SK-N-MC (cell line): ENCODE results near the gene AIPL1.
"Not testable (repeated sequence)": the region's sequence is repeated elsewhere in the genome, so short reads cannot be mapped to it uniquely, and the experiment has no call there.

Source experiments
- DNase-seq: peaks from one replicate; pipeline ENCODE4 v3.0.0-alpha.2; 2011; ENCODE audit warnings: low read depth, low spot score
- H3K27ac ChIP-seq: fragments of 200-600 bp; sonication (generic); 2 replicates; pipeline ENCODE4 v1.5.1; 2016; ENCODE audit warnings: mixed run types
- H3K36me3 ChIP-seq: fragments of 200-600 bp; sonication (generic); 2 replicates; pipeline ENCODE4 v1.6.1; 2017; ENCODE audit warnings: antibody characterized with exemption, low read length, mixed read lengths; ENCODE audit not compliant: insufficient read depth
- H3K4me3 ChIP-seq: fragments of 200-600 bp; sonication (generic); 2 replicates; pipeline ENCODE4 v1.5.1; 2016
- H3K9ac ChIP-seq: fragments of 200-600 bp; sonication (generic); 2 replicates; pipeline ENCODE4 v1.8.0; 2017; ENCODE audit warnings: mixed run types, mixed read lengths; ENCODE audit not compliant: insufficient read length
- H3K9me3 ChIP-seq: fragments of 200-600 bp; sonication (generic); 2 replicates; pipeline ENCODE4 v1.6.1; 2017; ENCODE audit warnings: low read depth, mild to moderate bottlenecking, antibody characterized with exemption, low read length, moderate library complexity, mixed read lengths
- EZH2 ChIP-seq: fragments of 200-600 bp; sonication (generic); IDR thresholded peaks from one replicate; pipeline ENCODE4 v1.6.1; 2017; ENCODE audit warnings: antibody characterized with exemption
- FOXP2 ChIP-seq: optimal IDR thresholded peaks from 2 replicates; pipeline ENCODE3; 2011; ENCODE audit warnings: mild to moderate bottlenecking, moderate library complexity; ENCODE audit not compliant: insufficient read depth; ENCODE audit errors: extremely low read length, control extremely low read depth
- POLR2AphosphoS5 ChIP-seq: IDR thresholded peaks from 2 replicates; pipeline ENCODE4 v1.6.1; 2012; ENCODE audit warnings: mild to moderate bottlenecking, low read depth, low read length, borderline replicate concordance

Gene AIPL1

GRCh38 chr17:6435051-6435450, at the start of gene AIPL1:
Gene AIPL1 (minus strand): TSS chr17:6435121. CDS start chr17:6435104, 17 bp downstream.
- no peak for DNase-seq
- no peak within 1 kb of the TSS for H3K4me3 ChIP-seq
- H3K27ac ChIP-seq: no peak within 1 kb of the TSS
- no peaks in the 10 kb centered on the region for H3K36me3 ChIP-seq
- TF ChIP-seq FOXP2 (no peak), EZH2 (no peak), POLR2AphosphoS5 (no peak)
- no peak within 1 kb of the TSS for H3K9ac ChIP-seq
- no peaks in the 10 kb centered on the region for H3K9me3 ChIP-seq

GRCh38 chr17:6483507-6483906, 48.6 kb upstream of the AIPL1 start:
- no peak overlapping the region for H3K9ac ChIP-seq
- no peak overlapping the region for H3K4me3 ChIP-seq
- TF ChIP-seq FOXP2 (no peak), EZH2 (no peak), POLR2AphosphoS5 (no peak)
- H3K27ac ChIP-seq: no peak overlapping the region
- H3K9me3 ChIP-seq: no peaks in the 10 kb centered on the region
- no peak for DNase-seq
- H3K36me3 ChIP-seq: no peaks in the 10 kb centered on the region

- H3K27ac ChIP-seq, H3K36me3 ChIP-seq, H3K9me3 ChIP-seq, H3K9ac ChIP-seq, DNase-seq, H3K4me3 ChIP-seq: not testable (repeated sequence)
Observed at GRCh38 chr17:6482796-6483195, 47.9 kb upstream of the AIPL1 start.

- Histone ChIP-seq H3K27ac (no peak overlapping the region), H3K9ac (no peak overlapping the region)
- TF ChIP-seq FOXP2: no peak
- TF ChIP-seq EZH2: no peak
- TF ChIP-seq POLR2AphosphoS5: no peak
Observed at GRCh38 chr17:6482105-6482455, 47.2 kb upstream of the AIPL1 start.

DNA sequence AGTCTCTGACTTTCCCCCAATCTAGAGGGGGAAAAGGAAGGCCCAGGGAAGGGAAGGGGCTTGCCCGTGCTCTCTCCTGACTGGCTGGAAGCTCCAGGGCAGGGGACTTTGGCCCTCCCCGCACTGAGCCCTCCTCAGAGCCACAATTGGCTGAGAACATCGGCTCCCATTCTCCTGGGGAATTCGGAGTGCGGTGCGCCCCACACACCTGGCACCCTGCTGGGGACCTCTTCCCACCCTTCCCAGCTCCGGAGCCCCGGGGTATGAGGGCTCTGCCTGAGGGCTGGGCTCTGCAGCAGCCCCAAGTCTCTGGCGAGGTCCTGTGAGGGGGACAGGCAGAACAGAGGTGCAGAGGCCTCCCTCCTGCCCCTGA, 45.4 kb upstream of the AIPL1 start:
- TF ChIP-seq POLR2AphosphoS5 (no peak), FOXP2 (no peak), EZH2 (no peak)
- Histone ChIP-seq H3K9me3 (no peaks in the 10 kb centered on the region), H3K27ac (no peak overlapping the region), H3K9ac (no peak overlapping the region), H3K36me3 (no peaks in the 10 kb centered on the region), H3K4me3 (no peak overlapping the region)
- DNase-seq: no peak

More at GRCh38 chr17:6482105-6482455, 47.2 kb upstream of the AIPL1 start:
- Histone ChIP-seq H3K36me3 (no peaks in the 10 kb centered on the region), H3K9me3 (no peaks in the 10 kb centered on the region), H3K4me3 (no peak overlapping the region)
- no peak for DNase-seq

DNA sequence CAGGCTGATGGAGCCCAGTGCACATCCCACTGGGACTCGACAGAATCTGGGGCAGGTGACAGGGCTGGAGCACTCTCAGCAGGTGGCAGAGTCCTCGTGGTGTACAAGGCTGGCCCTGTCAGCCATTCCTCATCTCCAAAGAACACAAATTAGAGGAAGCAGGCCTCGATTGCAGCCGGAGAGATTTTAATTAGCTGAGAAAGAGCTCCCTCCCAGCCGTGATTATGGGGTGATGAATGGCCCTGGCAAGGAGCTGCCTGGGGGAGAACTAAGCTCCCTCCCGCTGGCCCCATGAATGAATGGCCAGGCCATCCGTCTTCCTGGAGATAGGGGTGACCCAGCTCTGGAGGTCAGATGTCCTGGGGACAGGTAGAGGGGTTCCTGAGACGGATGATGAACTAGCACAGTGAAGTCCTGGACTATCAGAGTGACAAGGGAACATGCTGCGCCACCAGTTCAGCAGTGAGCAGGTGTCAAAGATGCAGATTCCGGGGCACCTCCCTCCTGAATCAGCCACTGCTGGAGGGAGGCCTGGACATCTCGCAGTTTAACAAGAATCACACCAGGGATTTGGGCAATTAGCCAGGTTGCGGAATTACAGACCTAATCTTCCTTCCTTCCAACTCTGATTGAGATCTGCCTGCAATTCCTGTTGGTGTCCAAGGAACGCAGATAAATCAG, 44.8 kb upstream of the AIPL1 start:
- no peaks in the 10 kb centered on the region for H3K9me3 ChIP-seq
- H3K9ac ChIP-seq: no peak overlapping the region
- no peak overlapping the region for H3K4me3 ChIP-seq
- TF ChIP-seq FOXP2 (no peak), POLR2AphosphoS5 (no peak)
- no peak for DNase-seq
- no peaks in the 10 kb centered on the region for H3K36me3 ChIP-seq
- H3K27ac ChIP-seq: no peak overlapping the region

- DNase-seq: no peak
- TF ChIP-seq EZH2 (no peak), FOXP2 (no peak), POLR2AphosphoS5 (no peak)
- H3K9ac ChIP-seq: no peak overlapping the region
- H3K9me3 ChIP-seq: no peaks in the 10 kb centered on the region
- H3K27ac ChIP-seq: no peak overlapping the region
- no peaks in the 10 kb centered on the region for H3K36me3 ChIP-seq
- H3K4me3 ChIP-seq: no peak overlapping the region
Observed at GRCh38 chr17:6478486-6478885, 43.6 kb upstream of the AIPL1 start.

DNA sequence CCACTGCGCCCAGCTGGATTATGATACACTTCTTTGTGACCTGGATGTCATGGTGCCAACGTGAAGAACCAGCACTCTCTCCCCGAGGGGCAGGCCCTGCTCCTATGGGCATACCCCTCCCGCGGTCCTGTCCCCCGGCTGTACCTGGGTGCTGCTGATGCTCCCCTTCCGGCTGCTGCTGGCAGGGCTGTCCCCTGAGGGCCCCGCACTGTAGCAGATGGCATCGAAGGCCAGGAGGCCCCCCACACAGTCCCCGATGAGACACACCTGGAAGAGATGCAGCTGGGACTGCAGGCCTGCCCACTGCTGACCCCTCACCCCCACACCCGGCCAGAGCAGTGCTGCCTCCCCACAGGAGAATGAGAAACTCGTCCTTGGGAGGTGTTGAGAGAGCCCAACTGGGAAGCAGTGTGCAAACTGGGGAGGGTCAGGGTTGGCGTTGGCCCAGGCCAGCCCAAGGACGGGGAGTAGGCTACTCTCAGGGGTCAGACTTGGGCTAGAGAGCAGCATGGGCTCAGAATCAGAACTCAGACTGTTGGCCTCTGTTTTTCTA, 43.0 kb upstream of the AIPL1 start:
- DNase-seq: no peak
- H3K27ac ChIP-seq: no peak overlapping the region
- H3K9ac ChIP-seq: no peak overlapping the region
- H3K4me3 ChIP-seq: no peak overlapping the region
- H3K9me3 ChIP-seq: no peaks in the 10 kb centered on the region
- no peaks in the 10 kb centered on the region for H3K36me3 ChIP-seq
- TF ChIP-seq FOXP2 (no peak), EZH2 (no peak), POLR2AphosphoS5 (no peak)

DNA sequence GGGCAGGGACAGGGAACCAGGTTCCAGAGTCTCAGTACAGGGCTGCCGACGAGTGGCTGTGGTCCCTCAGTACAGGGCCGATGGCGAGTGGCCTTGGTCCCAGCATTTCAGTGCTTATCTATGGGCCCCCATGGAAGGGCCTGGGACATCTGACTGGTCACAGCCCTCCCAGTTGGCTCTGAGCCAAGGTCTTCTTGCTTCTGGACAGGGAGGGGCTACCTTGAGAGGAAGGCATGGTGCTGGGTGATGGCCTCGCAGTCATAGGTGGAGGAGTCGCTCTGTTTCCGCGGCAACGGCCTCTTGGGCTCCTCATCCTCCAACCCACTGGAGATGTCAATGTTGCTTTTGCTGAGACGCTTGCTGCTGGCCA, 41.9 kb upstream of the AIPL1 start:
- no peak for DNase-seq
- TF ChIP-seq FOXP2 (no peak), POLR2AphosphoS5 (no peak), EZH2 (no peak)
- Histone ChIP-seq H3K27ac (no peak overlapping the region), H3K4me3 (no peak overlapping the region), H3K36me3 (no peaks in the 10 kb centered on the region), H3K9me3 (no peaks in the 10 kb centered on the region), H3K9ac (no peak overlapping the region)
